Fibroblast of lung (primary cell): ENCODE results near the gene TNRC6C. TPM values are rescaled to one million over a fixed set of nuclear protein-coding genes. Genes with fewer than 3 reads are reported as not detected.

Experiments
- DNase-seq, 2 donors: peaks; one replicate each; pipeline versions ENCODE4 v3.0.0 to v3.0.0-alpha.2; 2010; ENCODE audit warnings: low read depth in 2 of 2
- H2AFZ ChIP-seq: 2 replicates; pipeline ENCODE4 v1.5.1; 2012; ENCODE audit warnings: low read length, control low read depth, inconsistent platforms
- H3K27ac ChIP-seq: 2 replicates; pipeline ENCODE4 v1.5.1; 2011; ENCODE audit warnings: low read length, control low read depth; ENCODE audit not compliant: insufficient read depth
- H3K27me3 ChIP-seq: 2 replicates; pipeline ENCODE4 v1.5.1; 2011; ENCODE audit warnings: mild to moderate bottlenecking, low read length; ENCODE audit not compliant: control insufficient read depth, insufficient read depth
- H3K36me3 ChIP-seq: 2 replicates; pipeline ENCODE4 v1.5.1; 2011; ENCODE audit warnings: low read length; ENCODE audit not compliant: control insufficient read depth, insufficient read depth
- H3K4me1 ChIP-seq: 2 replicates; pipeline ENCODE4 v1.5.1; 2011; ENCODE audit warnings: low read length; ENCODE audit not compliant: control insufficient read depth, insufficient read depth; ENCODE audit errors: extremely low read depth
- H3K4me2 ChIP-seq: 2 replicates; pipeline ENCODE4 v1.5.1; 2011; ENCODE audit warnings: low read length, control low read depth; ENCODE audit not compliant: insufficient read depth; ENCODE audit errors: extremely low read depth
- H3K4me3 ChIP-seq, 4 experiments: fragments of 200-600 bp in 1 of 4; sonication (generic) in 1 of 4; replicated peaks in 1 of 4; 2 replicates each; pipeline ENCODE4 v1.5.1; 2011 to 2016; ENCODE audit warnings: low read length in 4 of 4, low read depth in 3 of 4, mild to moderate bottlenecking in 3 of 4, control low read depth in 2 of 4, inconsistent platforms in 1 of 4, mixed read lengths in 1 of 4; ENCODE audit not compliant: insufficient read depth in 1 of 4; ENCODE audit errors: control extremely low read depth in 1 of 4
- H3K79me2 ChIP-seq: 2 replicates; pipeline ENCODE4 v1.5.1; 2012; ENCODE audit warnings: mild to moderate bottlenecking, low read length, inconsistent platforms; ENCODE audit not compliant: control insufficient read depth, insufficient read depth
- H3K9ac ChIP-seq: 2 replicates; pipeline ENCODE4 v1.5.1; 2011; ENCODE audit warnings: mild to moderate bottlenecking, low read length, control low read depth; ENCODE audit not compliant: insufficient read depth
- H3K9me3 ChIP-seq: 2 replicates; pipeline ENCODE4 v1.5.1; 2012; ENCODE audit warnings: low read depth, low read length; ENCODE audit not compliant: control insufficient read depth, insufficient read depth
- H4K20me1 ChIP-seq: 2 replicates; pipeline ENCODE4 v1.5.1; 2011; ENCODE audit warnings: low read length; ENCODE audit not compliant: control insufficient read depth, insufficient read depth; ENCODE audit errors: extremely low read depth
- EZH2 ChIP-seq: IDR thresholded peaks from 2 replicates; pipeline ENCODE4 v1.5.1; 2012; ENCODE audit warnings: low read length, control low read depth, mild to moderate bottlenecking; ENCODE audit errors: missing control alignments
- polyA plus RNA-seq, 2 donors: library from polyadenylated mRNA; depleted of rRNA in 1 of 2; stranded (reverse) in 1 of 2; unstranded in 1 of 2; fragments of >200 nt; gene quantifications; 2 replicates each; pipeline ENCODE4 v1.2.1, GENCODE V29; 2011 to 2012; ENCODE audit warnings: missing spikeins in 1 of 2
- total RNA-seq: library from RNA; depleted of rRNA; stranded (reverse); fragments of >200 nt; gene quantifications from 2 replicates; pipeline ENCODE4 v1.2.1, GENCODE V29; 2014
- TF ChIP-seq, protein P1 (sequence below), 2 donors: IDR thresholded peaks in 1 of 2; conservative IDR thresholded peaks in 1 of 2; 1 replicate in 1 of 2; 2 replicates in 1 of 2; pipeline ENCODE4 v1.5.1; 2011 to 2012; ENCODE audit warnings: low read length in 2 of 2, control low read depth in 1 of 2, inconsistent platforms in 1 of 2, low read depth in 1 of 2, mild to moderate bottlenecking in 1 of 2

The TNRC6C gene
- total and polyA plus RNA-seq, 2 donors (not counting 1 experiment from before 2014, with no cell fraction given), result 2.1 to 4.6 TPM

GRCh38 chr17:78053777-78054468, 95.4 kb downstream of the TNRC6C start:
- Histone ChIP-seq H4K20me1 (no peaks in the 10 kb centered on the region), H3K9me3 (no peaks in the 10 kb centered on the region), H3K27ac (no peak overlapping the region), H3K4me2 (no peak overlapping the region), H3K4me1 (no peaks in the 10 kb centered on the region), H3K79me2 (no peaks in the 10 kb centered on the region), H3K27me3 (no peaks in the 10 kb centered on the region), H3K36me3 (peaks cover 4% of the 10 kb centered on the region), H3K4me3 (no peak overlapping the region), H3K9ac (no peak overlapping the region), H2AFZ (no peak overlapping the region)
- DNase-seq, result no peak
- TF ChIP-seq, protein P1, sequence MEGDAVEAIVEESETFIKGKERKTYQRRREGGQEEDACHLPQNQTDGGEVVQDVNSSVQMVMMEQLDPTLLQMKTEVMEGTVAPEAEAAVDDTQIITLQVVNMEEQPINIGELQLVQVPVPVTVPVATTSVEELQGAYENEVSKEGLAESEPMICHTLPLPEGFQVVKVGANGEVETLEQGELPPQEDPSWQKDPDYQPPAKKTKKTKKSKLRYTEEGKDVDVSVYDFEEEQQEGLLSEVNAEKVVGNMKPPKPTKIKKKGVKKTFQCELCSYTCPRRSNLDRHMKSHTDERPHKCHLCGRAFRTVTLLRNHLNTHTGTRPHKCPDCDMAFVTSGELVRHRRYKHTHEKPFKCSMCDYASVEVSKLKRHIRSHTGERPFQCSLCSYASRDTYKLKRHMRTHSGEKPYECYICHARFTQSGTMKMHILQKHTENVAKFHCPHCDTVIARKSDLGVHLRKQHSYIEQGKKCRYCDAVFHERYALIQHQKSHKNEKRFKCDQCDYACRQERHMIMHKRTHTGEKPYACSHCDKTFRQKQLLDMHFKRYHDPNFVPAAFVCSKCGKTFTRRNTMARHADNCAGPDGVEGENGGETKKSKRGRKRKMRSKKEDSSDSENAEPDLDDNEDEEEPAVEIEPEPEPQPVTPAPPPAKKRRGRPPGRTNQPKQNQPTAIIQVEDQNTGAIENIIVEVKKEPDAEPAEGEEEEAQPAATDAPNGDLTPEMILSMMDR (conservative IDR thresholded peaks at IDR 0.05 in 1 of 2, IDR thresholded peaks at IDR 0.05 in 1 of 2; ENCODE audit: low read depth in 1 of 2, low read length in 2 of 2), result no peak
- no peak for TF ChIP-seq EZH2

DNA sequence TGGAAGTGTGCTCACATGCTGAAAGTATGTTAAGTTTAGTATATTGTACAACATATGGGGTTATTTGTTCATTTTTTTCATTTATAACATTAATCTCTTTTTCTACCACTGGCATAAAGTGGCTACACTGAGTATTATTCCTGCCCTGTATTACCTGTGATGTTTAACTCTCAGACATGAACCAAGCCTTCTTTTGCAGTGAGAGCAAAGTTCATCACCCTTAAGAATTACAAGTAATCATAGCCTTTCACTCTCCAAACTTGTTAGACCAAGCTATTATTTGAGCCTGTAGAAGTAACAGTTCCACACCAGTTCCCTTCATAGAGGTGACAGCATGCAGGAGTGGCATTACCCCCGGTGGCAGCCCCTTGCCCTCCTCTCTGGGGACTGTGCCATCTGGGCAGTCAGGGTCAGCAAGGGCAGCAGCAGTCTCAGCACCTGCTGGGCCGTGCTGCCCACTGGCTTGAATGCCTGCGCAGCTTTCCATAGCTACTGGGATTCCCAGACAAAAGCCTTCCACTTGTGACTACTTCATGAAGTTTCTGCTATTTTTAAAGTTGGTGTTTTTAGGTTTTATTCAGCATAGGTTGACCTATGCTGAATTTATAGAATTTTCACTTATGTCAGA, 98.7 kb downstream of the TNRC6C start:
- TF ChIP-seq, protein P1 (conservative IDR thresholded peaks at IDR 0.05 in 1 of 2, IDR thresholded peaks at IDR 0.05 in 1 of 2; ENCODE audit: low read depth in 1 of 2, low read length in 2 of 2), result no peak
- no peak for TF ChIP-seq EZH2
- Histone ChIP-seq H3K4me3 (no peak overlapping the region), H3K27ac (no peak overlapping the region), H3K9me3 (no peaks in the 10 kb centered on the region), H3K27me3 (no peaks in the 10 kb centered on the region), H4K20me1 (no peaks in the 10 kb centered on the region), H3K4me1 (no peaks in the 10 kb centered on the region), H3K9ac (no peak overlapping the region), H2AFZ (no peak overlapping the region), H3K36me3 (no peaks in the 10 kb centered on the region), H3K79me2 (no peaks in the 10 kb centered on the region), H3K4me2 (no peak overlapping the region)
- DNase-seq, result no peak

DNA sequence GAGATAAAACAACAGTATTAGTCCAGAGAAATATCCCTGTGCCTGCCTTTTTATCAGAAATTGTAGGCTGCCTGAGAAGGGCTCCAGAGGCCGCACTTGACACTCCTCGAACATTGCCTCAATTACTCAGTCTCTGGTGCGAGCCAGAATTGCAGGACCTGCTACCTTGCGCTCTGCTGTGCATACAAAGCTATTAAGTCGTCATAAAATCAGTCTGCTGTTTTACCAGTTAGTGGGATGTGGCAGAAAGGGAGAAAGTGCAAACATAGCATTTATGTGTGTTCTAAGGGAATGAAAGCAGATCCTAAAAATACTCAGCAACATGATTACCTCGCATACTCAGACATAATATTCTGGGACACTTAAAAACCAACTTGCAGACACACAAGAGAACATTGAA, 99.5 kb downstream of the TNRC6C start:
- Histone ChIP-seq H3K4me2 (no peak overlapping the region), H3K9ac (no peak overlapping the region), H3K36me3 (no peaks in the 10 kb centered on the region), H3K27me3 (no peaks in the 10 kb centered on the region), H2AFZ (no peak overlapping the region), H3K4me3 (no peak overlapping the region), H4K20me1 (no peaks in the 10 kb centered on the region), H3K79me2 (no peaks in the 10 kb centered on the region), H3K4me1 (no peaks in the 10 kb centered on the region), H3K27ac (no peak overlapping the region), H3K9me3 (no peaks in the 10 kb centered on the region)
- TF ChIP-seq EZH2, result no peak
- TF ChIP-seq, protein P1 (conservative IDR thresholded peaks at IDR 0.05 in 1 of 2, IDR thresholded peaks at IDR 0.05 in 1 of 2; ENCODE audit: low read depth in 1 of 2, low read length in 2 of 2), result no peak
- DNase-seq, result no peak
